ENCODE measurements around the gene RNASEH2B. TPM values are rescaled to one million over a fixed set of nuclear protein-coding genes. Genes with fewer than 3 reads are reported as not detected.

RNASEH2B gene
- polyA plus RNA-seq, 2 of the 4 experiments (the other 2 are of a cell fraction): 27.5 to 73.5 TPM

DNA sequence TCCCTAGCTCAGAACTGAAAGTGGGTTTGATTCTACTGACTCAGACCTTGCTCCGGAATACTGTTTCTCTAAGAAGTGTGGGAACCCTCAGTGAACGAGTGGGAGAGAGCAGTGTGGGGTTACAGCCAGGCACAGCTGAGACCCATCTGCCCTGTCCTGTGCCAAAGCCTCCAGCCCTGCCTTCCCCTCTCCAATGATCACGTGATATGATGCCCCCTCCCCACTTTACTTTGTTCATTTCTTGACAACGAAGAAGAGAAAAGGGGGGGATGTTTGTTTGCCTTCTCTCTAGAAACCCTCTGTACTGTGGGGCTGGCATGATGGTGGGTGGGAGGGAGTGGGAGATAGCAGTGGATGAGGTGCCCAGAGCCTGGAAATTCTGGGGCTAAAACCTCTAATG lies 96.0 kb downstream of the RNASEH2B start:
- H3K9me3 ChIP-seq: no peaks in the 10 kb centered on the region
- no peak for ATAC-seq
- no peak overlapping the region for H3K4me3 ChIP-seq
- TF ChIP-seq USF2 (IDR thresholded peaks at IDR 0.05) (no peak), SMC3 (IDR thresholded peaks at IDR 0.05) (no peak), FOXS1 (CRISPR knock-in tag; IDR thresholded peaks at IDR 0.05) (no peak), FOSB (CRISPR knock-in tag; IDR thresholded peaks at IDR 0.05) (no peak), TFCP2L1 (CRISPR knock-in tag; IDR thresholded peaks at IDR 0.05) (no peak), JUNB (IDR thresholded peaks at IDR 0.05) (no peak), NPAS2 (CRISPR knock-in tag; IDR thresholded peaks at IDR 0.05; ENCODE audit: borderline replicate concordance) (no peak), CEBPB (IDR thresholded peaks at IDR 0.05) (no peak), ESRRA (IDR thresholded peaks at IDR 0.05; ENCODE audit: borderline replicate concordance, low read length) (no peak), HOXB13 (CRISPR knock-in tag; IDR thresholded peaks at IDR 0.05; ENCODE audit: low read depth) (no peak), MAZ (IDR thresholded peaks at IDR 0.05; ENCODE audit: borderline replicate concordance, low read depth, low read length) (no peak), HEYL (CRISPR knock-in tag; IDR thresholded peaks at IDR 0.05) (no peak), MYC (IDR thresholded peaks at IDR 0.05; ENCODE audit: borderline replicate concordance, low read length) (no peak), SREBF2 (IDR thresholded peaks at IDR 0.05) (no peak), EHMT2 (IDR thresholded peaks at IDR 0.05; ENCODE audit: low read depth) (no peak), POLR2A (IDR thresholded peaks at IDR 0.05; ENCODE audit: low read length) (no peak), GATA3 (IDR thresholded peaks at IDR 0.05; ENCODE audit: borderline replicate concordance) (no peak), HDAC2 (IDR thresholded peaks at IDR 0.05) (no peak)
- TF ChIP-seq, protein P1, sequence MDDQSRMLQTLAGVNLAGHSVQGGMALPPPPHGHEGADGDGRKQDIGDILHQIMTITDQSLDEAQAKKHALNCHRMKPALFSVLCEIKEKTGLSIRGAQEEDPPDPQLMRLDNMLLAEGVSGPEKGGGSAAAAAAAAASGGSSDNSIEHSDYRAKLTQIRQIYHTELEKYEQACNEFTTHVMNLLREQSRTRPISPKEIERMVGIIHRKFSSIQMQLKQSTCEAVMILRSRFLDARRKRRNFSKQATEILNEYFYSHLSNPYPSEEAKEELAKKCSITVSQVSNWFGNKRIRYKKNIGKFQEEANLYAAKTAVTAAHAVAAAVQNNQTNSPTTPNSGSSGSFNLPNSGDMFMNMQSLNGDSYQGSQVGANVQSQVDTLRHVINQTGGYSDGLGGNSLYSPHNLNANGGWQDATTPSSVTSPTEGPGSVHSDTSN (IDR thresholded peaks at IDR 0.05): no peak
- TF ChIP-seq, protein P2, sequence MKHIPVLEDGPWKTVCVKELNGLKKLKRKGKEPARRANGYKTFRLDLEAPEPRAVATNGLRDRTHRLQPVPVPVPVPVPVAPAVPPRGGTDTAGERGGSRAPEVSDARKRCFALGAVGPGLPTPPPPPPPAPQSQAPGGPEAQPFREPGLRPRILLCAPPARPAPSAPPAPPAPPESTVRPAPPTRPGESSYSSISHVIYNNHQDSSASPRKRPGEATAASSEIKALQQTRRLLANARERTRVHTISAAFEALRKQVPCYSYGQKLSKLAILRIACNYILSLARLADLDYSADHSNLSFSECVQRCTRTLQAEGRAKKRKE (CRISPR knock-in tag; IDR thresholded peaks at IDR 0.05; ENCODE audit: low read depth): no peak
- H3K4me2 ChIP-seq: no peak overlapping the region
- no peak for DNase-seq (ENCODE audit: low read depth in 1 of 2, low spot score in 1 of 2)
- no peaks in the 10 kb centered on the region for H3K4me1 ChIP-seq
- ChIA-PET CTCF (no interaction called here), POLR2A (no interaction called here)
- no peak overlapping the region for H3K27ac ChIP-seq
- no peak for FAIRE-seq
- WGBS (ENCODE audit: missing lambda C conversion rate): 46% methylated on average over 4 of the region's 4 CpGs

Other genes with a start within 250 kb of the RNASEH2B start
- not detected in 2 replicates for gene DLEU7, start 66.1 kb upstream of the RNASEH2B start, polyA plus RNA-seq (2011; rRNA removed)
- not detected in 3 replicates for gene DLEU7, start 66.1 kb upstream of the RNASEH2B start, polyA plus RNA-seq (2017; fragmentation: RNase III; extraction: RNeasy Plus Mini Kit Qiagen cat#74134 plus additional on column Dnase treatment)
- not detected in 2 replicates for gene C13orf42, start 201.5 kb downstream of the RNASEH2B start, polyA plus RNA-seq (2011; rRNA removed)
- not detected in 3 replicates for gene C13orf42, start 201.5 kb downstream of the RNASEH2B start, polyA plus RNA-seq (2017; fragmentation: RNase III; extraction: RNeasy Plus Mini Kit Qiagen cat#74134 plus additional on column Dnase treatment)